Measurements from ENCODE around the gene NEDD4L. TPM values are rescaled to one million over a fixed set of nuclear protein-coding genes. Genes with fewer than 3 reads are reported as not detected.
A peak's percentile ranks its signal among the peaks of the same experiment; 100 is the strongest.

Gene NEDD4L
- total and polyA plus RNA-seq, 9 donors, result 24.8 to 43.1 (median 34.0) TPM

DNA sequence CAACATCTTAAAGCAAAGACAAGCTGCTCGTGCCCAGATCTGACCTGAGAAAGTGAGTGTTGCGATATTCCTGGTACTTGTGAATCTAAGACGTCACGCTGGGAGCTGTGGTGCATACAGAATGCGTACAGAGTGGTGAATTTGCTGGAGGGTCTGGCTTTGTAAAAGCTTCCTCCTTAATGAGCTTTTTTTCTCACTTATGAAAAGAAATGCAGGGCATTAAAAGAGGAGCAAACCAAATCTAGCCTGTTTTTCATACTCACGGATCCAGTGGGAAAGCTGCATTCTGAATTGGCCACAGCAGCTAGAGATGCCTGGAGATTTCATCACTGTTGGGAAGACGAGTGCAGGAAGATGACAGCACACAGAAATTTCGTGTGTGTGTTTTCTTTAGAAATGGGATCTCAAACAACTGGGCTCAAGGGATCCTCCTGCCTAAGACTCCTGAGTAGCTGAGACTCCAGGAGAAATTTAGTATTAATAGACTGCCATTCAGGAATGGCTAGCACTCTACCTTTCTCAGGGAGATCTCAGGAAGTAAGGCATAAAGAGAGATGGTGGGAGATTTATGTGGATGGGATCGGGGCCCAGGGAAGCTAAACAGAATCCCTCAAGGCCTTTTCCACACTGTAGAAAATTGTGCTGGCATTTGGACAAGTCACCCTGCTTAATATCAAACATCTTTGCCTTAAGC, 403.5 kb downstream of the NEDD4L start:
- WGBS (ENCODE audit: insufficient coverage), result 0% methylated on average over 2 of the region's 9 CpGs
- DNase-seq, result peak; percentile 82
- Histone ChIP-seq H3K9me3 (replicated peaks; ENCODE audit: control insufficient read depth, low read depth, low read length) (no peaks in the 10 kb centered on the region), H3K4me1 (ENCODE audit: control insufficient read depth, insufficient read depth, low read length) (peaks cover 15% of the 10 kb centered on the region), H3K36me3 (ENCODE audit: control insufficient read depth, insufficient read depth, low read length) (no peaks in the 10 kb centered on the region), H3K27me3 (ENCODE audit: control insufficient read depth, insufficient read depth, low read length) (no peaks in the 10 kb centered on the region), H3K4me3 (ENCODE audit: low read length) (no peak overlapping the region), H3K27ac (ENCODE audit: low read length) (peak overlapping the region; percentile 36)

GRCh38 chr18:58449464-58449863, 405.4 kb downstream of the NEDD4L start:
- 78% methylated on average over 5 of the region's 5 CpGs for WGBS (ENCODE audit: insufficient coverage)
- no peak for DNase-seq
- no peaks in the 10 kb centered on the region for H3K36me3 ChIP-seq (ENCODE audit: control insufficient read depth, insufficient read depth, low read length)
- H3K4me3 ChIP-seq (ENCODE audit: low read length), result no peak overlapping the region
- no peak overlapping the region for H3K27ac ChIP-seq (ENCODE audit: low read length)
- no peaks in the 10 kb centered on the region for H3K9me3 ChIP-seq (replicated peaks; ENCODE audit: control insufficient read depth, low read depth, low read length)
- H3K27me3 ChIP-seq (ENCODE audit: control insufficient read depth, insufficient read depth, low read length), result no peaks in the 10 kb centered on the region
- peaks cover 14% of the 10 kb centered on the region for H3K4me1 ChIP-seq (ENCODE audit: control insufficient read depth, insufficient read depth, low read length)

Other genes starting within 250 kb of the NEDD4L start
- gene ATP8B1, start 240.9 kb upstream of the NEDD4L start, total RNA-seq, result 5.2 TPM
- gene ATP8B1, start 240.9 kb upstream of the NEDD4L start, polyA plus RNA-seq (ENCODE audit: insufficient read depth in 1 of 8, insufficient read length in 8 of 8, low replicate concordance in 1 of 8), result 1 to 10 TPM; 2.8 to 5.7 (median 4.2) TPM